ENCODE results near the gene WHRN. TPM values are rescaled to one million over a fixed set of nuclear protein-coding genes. Genes with fewer than 3 reads are reported as not detected.
A peak's percentile ranks its signal among the peaks of the same experiment; 100 is the strongest.

Gene WHRN
- total RNA-seq, 2 experiments from 2014 or later: 0.19 to 2.1 TPM

DNA sequence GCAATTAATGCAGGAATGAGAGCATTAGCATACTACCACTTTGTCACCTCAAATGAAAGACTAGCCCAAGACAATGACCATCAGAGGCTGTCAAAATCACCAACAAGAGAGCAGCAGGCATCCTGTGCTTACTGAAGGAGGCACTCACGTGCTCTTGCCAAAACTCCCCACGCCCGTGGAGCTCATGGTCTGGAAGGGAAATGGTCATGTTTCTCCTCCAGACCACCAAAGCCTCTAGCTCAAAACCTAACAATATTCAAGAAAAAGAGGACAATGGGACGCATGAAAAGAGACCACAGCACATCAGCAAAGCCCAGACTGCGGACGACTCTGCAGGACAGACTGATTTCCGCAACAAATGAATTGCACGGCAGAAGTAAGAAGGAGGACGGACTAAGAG lies 130.3 kb downstream of the WHRN start:
- no peaks in the 10 kb centered on the region for H3K9me2 ChIP-seq (ENCODE audit: insufficient read depth, low read length)
- peaks cover 90% of the 10 kb centered on the region for H3K4me1 ChIP-seq (ENCODE audit: insufficient read depth, low read length, poor library complexity, severe bottlenecking)
- no peaks in the 10 kb centered on the region for H4K20me1 ChIP-seq (ENCODE audit: insufficient read depth, low read length)
- H2AFZ ChIP-seq (ENCODE audit: low read length): no peak overlapping the region
- peaks cover 86% of the 10 kb centered on the region for H3K36me3 ChIP-seq (ENCODE audit: insufficient read depth, low read length)
- peak overlapping the region; percentile 99 for H3K27ac ChIP-seq (ENCODE audit: low read depth, low read length, poor library complexity, severe bottlenecking)
- ChIA-PET CTCF (ENCODE audit: unreplicated experiment) (interaction anchor here (0.6 kb wide), 2 partner anchors 10 to 31 kb away, joined by 3 to 4 read pairs; no protein-coding TSS in a partner anchor), POLR2A (interaction anchor here (0.6 to 12.9 kb wide), 3 partner anchors 10 to 857 kb away, joined by 3 to 275 read pairs (median 13); partner anchors contain the start of gene AKNA)
- intact Hi-C loops (cut with micrococcal nuclease; ENCODE audit: unreplicated experiment): loop anchor here (5.0 to 10.0 kb wide), 2 partner anchors 552 to 960 kb away; partner anchors contain the start of genes C9orf43 and POLE3
- no peak overlapping the region for H3K4me3 ChIP-seq (ENCODE audit: low read depth, low read length, poor library complexity, severe bottlenecking)
- peak overlapping the region; percentile 16; the same call in 1 of the 2 replicates for H3K4me2 ChIP-seq (ENCODE audit: low read length)
- no peak for DNase-seq (ENCODE audit: low spot score)
- H3K79me2 ChIP-seq (ENCODE audit: insufficient read depth, low read depth, low read length): peaks cover 63% of the 10 kb centered on the region
- no TSS peak for BruUV-seq (replicated peaks)
- H3K9me3 ChIP-seq (ENCODE audit: low read length): no peaks in the 10 kb centered on the region
- no peak for TF ChIP-seq EZH2phosphoT487 (IDR thresholded peaks at IDR 0.05; ENCODE audit: borderline replicate concordance, low read depth, low read length)
- TF ChIP-seq, protein P1, sequence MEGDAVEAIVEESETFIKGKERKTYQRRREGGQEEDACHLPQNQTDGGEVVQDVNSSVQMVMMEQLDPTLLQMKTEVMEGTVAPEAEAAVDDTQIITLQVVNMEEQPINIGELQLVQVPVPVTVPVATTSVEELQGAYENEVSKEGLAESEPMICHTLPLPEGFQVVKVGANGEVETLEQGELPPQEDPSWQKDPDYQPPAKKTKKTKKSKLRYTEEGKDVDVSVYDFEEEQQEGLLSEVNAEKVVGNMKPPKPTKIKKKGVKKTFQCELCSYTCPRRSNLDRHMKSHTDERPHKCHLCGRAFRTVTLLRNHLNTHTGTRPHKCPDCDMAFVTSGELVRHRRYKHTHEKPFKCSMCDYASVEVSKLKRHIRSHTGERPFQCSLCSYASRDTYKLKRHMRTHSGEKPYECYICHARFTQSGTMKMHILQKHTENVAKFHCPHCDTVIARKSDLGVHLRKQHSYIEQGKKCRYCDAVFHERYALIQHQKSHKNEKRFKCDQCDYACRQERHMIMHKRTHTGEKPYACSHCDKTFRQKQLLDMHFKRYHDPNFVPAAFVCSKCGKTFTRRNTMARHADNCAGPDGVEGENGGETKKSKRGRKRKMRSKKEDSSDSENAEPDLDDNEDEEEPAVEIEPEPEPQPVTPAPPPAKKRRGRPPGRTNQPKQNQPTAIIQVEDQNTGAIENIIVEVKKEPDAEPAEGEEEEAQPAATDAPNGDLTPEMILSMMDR (conservative IDR thresholded peaks at IDR 0.05; ENCODE audit: low read length): 0 out of 2 replicates have a peak, but pooled peaks have one; percentile 28

DNA sequence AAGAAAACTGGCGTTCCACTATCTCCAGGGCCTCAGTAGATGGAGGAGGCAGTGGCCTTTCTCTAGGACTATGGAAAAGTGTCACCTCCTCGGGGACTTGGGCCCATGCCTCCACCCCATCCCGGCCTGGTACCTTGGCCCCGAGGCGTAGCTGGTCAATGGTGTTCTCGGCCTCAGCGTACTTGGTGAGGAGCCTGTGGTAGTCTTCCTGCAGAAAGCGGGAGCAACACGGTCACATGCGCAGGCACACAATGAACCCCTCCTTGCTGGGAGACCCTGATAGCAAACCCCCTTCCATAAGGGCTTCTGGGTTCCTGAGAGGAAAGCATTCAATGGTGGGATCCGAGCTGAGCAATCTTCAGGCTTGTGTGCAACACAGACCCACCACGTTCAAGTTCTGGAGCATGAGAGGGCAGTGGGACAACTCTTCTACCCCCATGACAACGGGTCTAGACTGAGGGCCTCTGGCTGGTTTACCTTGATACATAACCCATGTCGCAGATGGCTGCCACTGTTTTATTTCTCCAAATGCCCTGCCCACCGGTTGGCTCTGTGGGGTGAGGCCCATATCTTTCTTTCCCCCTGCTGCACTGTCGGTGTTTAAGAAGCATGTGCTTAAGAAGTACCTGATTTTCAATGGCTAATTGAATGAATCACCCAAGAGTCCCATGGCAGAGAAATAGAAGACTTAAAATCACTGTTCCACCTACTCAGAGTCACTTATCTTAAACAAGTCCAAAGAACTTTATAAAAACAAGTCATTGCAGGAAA lies 131.1 kb downstream of the WHRN start:
- H3K4me1 ChIP-seq (ENCODE audit: insufficient read depth, low read length, poor library complexity, severe bottlenecking): peaks cover 90% of the 10 kb centered on the region
- H3K36me3 ChIP-seq (ENCODE audit: insufficient read depth, low read length): peaks cover 86% of the 10 kb centered on the region
- ChIA-PET POLR2A (interaction anchor here (1.5 to 12.9 kb wide), 4 partner anchors 9 to 22 kb away, joined by 3 to 275 read pairs (median 12); partner anchors contain the start of gene AKNA), CTCF (ENCODE audit: unreplicated experiment) (interaction anchor here (0.6 to 1.1 kb wide), 5 partner anchors 11 to 770 kb away, joined by 3 to 4 read pairs (median 3); no protein-coding TSS in a partner anchor)
- H3K9me2 ChIP-seq (ENCODE audit: insufficient read depth, low read length): no peaks in the 10 kb centered on the region
- no TSS peak for BruUV-seq (replicated peaks)
- H2AFZ ChIP-seq (ENCODE audit: low read length): no peak overlapping the region
- peak overlapping the region; percentile 52 for H3K4me2 ChIP-seq (ENCODE audit: low read length)
- H3K9me3 ChIP-seq (ENCODE audit: low read length): no peaks in the 10 kb centered on the region
- peaks cover 63% of the 10 kb centered on the region for H3K79me2 ChIP-seq (ENCODE audit: insufficient read depth, low read depth, low read length)
- intact Hi-C loops (cut with micrococcal nuclease; ENCODE audit: unreplicated experiment): loop anchor here (1.0 to 10.0 kb wide), 4 partner anchors 11 to 959 kb away; partner anchors contain the start of genes C9orf43 and POLE3
- H3K27ac ChIP-seq (ENCODE audit: low read depth, low read length, poor library complexity, severe bottlenecking): peak overlapping the region; percentile 99
- H3K4me3 ChIP-seq (ENCODE audit: low read depth, low read length, poor library complexity, severe bottlenecking): peak overlapping the region; percentile 16
- no peak for DNase-seq (ENCODE audit: low spot score)
- no peaks in the 10 kb centered on the region for H4K20me1 ChIP-seq (ENCODE audit: insufficient read depth, low read length)
- no peak for TF ChIP-seq EZH2phosphoT487 (IDR thresholded peaks at IDR 0.05; ENCODE audit: borderline replicate concordance, low read depth, low read length)
- TF ChIP-seq, protein P1 (conservative IDR thresholded peaks at IDR 0.05; ENCODE audit: low read length): no peak

All from OCI-LY7 (cell line).